Naive thymus-derived CD4-positive, alpha-beta T cell (primary cell): ENCODE measurements around the gene ABCA6. TPM values are rescaled to one million over a fixed set of nuclear protein-coding genes. Genes with fewer than 3 reads are reported as not detected.

Experiments
- ATAC-seq: fragments of 150-1000 bp; cut with Tn5 transposase; 2 replicates; pipeline ENCODE4 v1.10.0; 2021; ENCODE audit warnings: mild to moderate bottlenecking, moderate library complexity
- CTCF ChIA-PET: fragments of 350-600 bp; sonication (Branson Sonifier 250); formaldehyde crosslinking; loops from one replicate; lab custom pipeline; 2021; ENCODE audit warnings: antibody characterized with exemption; lab: Charles Lee
- POLR2A ChIA-PET: fragments of 350-600 bp; sonication (Branson Sonifier 250); formaldehyde crosslinking; loops from one replicate; lab custom pipeline; 2021; ENCODE audit warnings: antibody characterized with exemption, inconsistent platforms; lab: Charles Lee
- DNase-seq, 9 donors: peaks; one replicate each; pipeline versions ENCODE4 v3.0.0 to v3.0.0-alpha.2; 2020 to 2022; ENCODE audit warnings: mixed read lengths in 1 of 9
- H3K27ac ChIP-seq: one replicate; pipeline ENCODE4 v1.7.0; 2013; ENCODE audit warnings: mild to moderate bottlenecking, low read depth, low read length, moderate library complexity
- H3K27me3 ChIP-seq, 2 donors: one replicate each; pipeline ENCODE4 v1.7.0; 2013; ENCODE audit warnings: low read length in 2 of 2, mild to moderate bottlenecking in 2 of 2, moderate library complexity in 2 of 2; ENCODE audit not compliant: control insufficient read depth in 2 of 2, insufficient read depth in 2 of 2
- H3K36me3 ChIP-seq, 3 experiments: 1 replicate in 2 of 3; 2 replicates in 1 of 3; pipeline ENCODE4 v1.7.0; 2013; ENCODE audit warnings: low read length in 3 of 3, mild to moderate bottlenecking in 3 of 3, moderate library complexity in 1 of 3; ENCODE audit not compliant: insufficient read depth in 3 of 3, control insufficient read depth in 2 of 3
- H3K4me1 ChIP-seq, 2 donors: one replicate each; pipeline ENCODE4 v1.7.0; 2013; ENCODE audit warnings: low read length in 2 of 2, mild to moderate bottlenecking in 2 of 2, moderate library complexity in 1 of 2; ENCODE audit not compliant: control insufficient read depth in 2 of 2, insufficient read depth in 2 of 2
- H3K4me3 ChIP-seq: 2 replicates; pipeline ENCODE4 v1.7.0; 2013; ENCODE audit warnings: mild to moderate bottlenecking, low read length
- H3K9me3 ChIP-seq, 3 experiments: 1 replicate in 2 of 3; 2 replicates in 1 of 3; pipeline ENCODE4 v1.7.0; 2013; ENCODE audit warnings: low read length in 3 of 3; ENCODE audit not compliant: control insufficient read depth in 2 of 3
- H3K27ac Mint-ChIP-seq, 9 donors: one replicate each; pipeline ENCODE4 v1.8.0; 2020 to 2022; ENCODE audit warnings: mixed read lengths in 9 of 9, mild to moderate bottlenecking in 8 of 9, moderate library complexity in 5 of 9, inconsistent platforms in 2 of 9
- H3K27me3 Mint-ChIP-seq, 5 donors: one replicate each; pipeline ENCODE4 v1.8.0; 2021 to 2022; ENCODE audit warnings: mixed read lengths in 5 of 5, mild to moderate bottlenecking in 1 of 5
- H3K36me3 Mint-ChIP-seq, 5 donors: one replicate each; pipeline ENCODE4 v1.8.0; 2020 to 2022; ENCODE audit warnings: mixed read lengths in 5 of 5, mild to moderate bottlenecking in 3 of 5, inconsistent platforms in 1 of 5
- H3K4me1 Mint-ChIP-seq, 7 donors: one replicate each; pipeline ENCODE4 v1.8.0; 2020 to 2022; ENCODE audit warnings: mixed read lengths in 7 of 7, mild to moderate bottlenecking in 3 of 7, inconsistent platforms in 1 of 7
- H3K4me3 Mint-ChIP-seq, 10 donors: one replicate each; pipeline ENCODE4 v1.8.0; 2020 to 2022; ENCODE audit warnings: mild to moderate bottlenecking in 10 of 10, mixed read lengths in 10 of 10, moderate library complexity in 6 of 10, inconsistent platforms in 2 of 10
- H3K9me3 Mint-ChIP-seq, 11 donors: one replicate each; pipeline ENCODE4 v1.8.0; 2020 to 2022; ENCODE audit warnings: mixed read lengths in 11 of 11, mild to moderate bottlenecking in 4 of 11, inconsistent platforms in 1 of 11, moderate library complexity in 1 of 11
- intact Hi-C, 2 donors: fragments of 100-400 bp; cut with micrococcal nuclease; formaldehyde crosslinking; loops; one replicate each; pipeline ENCODE4 v1.15.1; 2023
- polyA plus RNA-seq, 2 donors: library from polyadenylated mRNA; unstranded; fragments of 300-500 nt; fragmentation: Illumina TruSeq; gene quantifications; one replicate each; pipeline ENCODE4 v1.2.3, GENCODE V29; 2021
- total RNA-seq, 6 experiments: library from RNA in 5 of 6; stranded (reverse) in 5 of 6; gene quantifications; 1 replicate in 5 of 6; 2 replicates in 1 of 6; pipeline ENCODE4 v1.2.3 and lab custom pipeline; 2021 to 2026

ABCA6 gene
- total and polyA plus RNA-seq, 7 experiments from 2014 or later, result 0.24 to 1.1 (median 0.93) TPM; not detected in 2

- CTCF ChIA-PET, result no interaction called here
- no peak overlapping the region for H3K4me3 ChIP-seq
- peaks cover 0 to 2% (median 0%) of the 10 kb centered on the region in 5 donors for H3K27me3 Mint-ChIP-seq
- H3K27me3 ChIP-seq, result no peaks in the 10 kb centered on the region
- ATAC-seq, result no peak
- intact Hi-C loops, result no loop called here
- no peak for DNase-seq
- no peaks in the 10 kb centered on the region for H3K4me1 ChIP-seq
- no peak overlapping the region for H3K27ac ChIP-seq
- H3K9me3 Mint-ChIP-seq, result no peaks in the 10 kb centered on the region
- no peak overlapping the region for H3K27ac Mint-ChIP-seq
- no peak overlapping the region for H3K4me3 Mint-ChIP-seq
- H3K36me3 Mint-ChIP-seq, result peaks cover 0 to 12% (median 0%) of the 10 kb centered on the region in 5 donors
- no peaks in the 10 kb centered on the region for H3K9me3 ChIP-seq
- peaks cover 0 to 1% (median 0%) of the 10 kb centered on the region in 7 donors for H3K4me1 Mint-ChIP-seq
- POLR2A ChIA-PET, result no interaction called here
- H3K36me3 ChIP-seq, result no peaks in the 10 kb centered on the region
These were observed 19.6 kb downstream of the ABCA6 start for GRCh38 chr17:69122065-69122464.

GRCh38 chr17:69117855-69118784 lies 23.6 kb downstream of the ABCA6 start:
- no peak overlapping the region for H3K4me3 Mint-ChIP-seq
- POLR2A ChIA-PET, result no interaction called here
- Histone ChIP-seq H3K27ac (no peak overlapping the region), H3K36me3 (no peaks in the 10 kb centered on the region), H3K4me1 (no peaks in the 10 kb centered on the region), H3K27me3 (no peaks in the 10 kb centered on the region), H3K9me3 (no peaks in the 10 kb centered on the region), H3K4me3 (no peak overlapping the region)
- CTCF ChIA-PET, result no interaction called here
- DNase-seq, result no peak
- H3K9me3 Mint-ChIP-seq, result no peaks in the 10 kb centered on the region
- peaks cover 0 to 2% (median 0%) of the 10 kb centered on the region in 5 donors for H3K27me3 Mint-ChIP-seq
- intact Hi-C loops, result no loop called here
- no peak overlapping the region for H3K27ac Mint-ChIP-seq
- ATAC-seq, result no peak
- H3K36me3 Mint-ChIP-seq, result peaks cover 0 to 11% (median 0%) of the 10 kb centered on the region in 5 donors
- H3K4me1 Mint-ChIP-seq, result peaks cover 0 to 1% (median 0%) of the 10 kb centered on the region in 7 donors

- POLR2A ChIA-PET, result no interaction called here
- DNase-seq, result no peak
- peaks cover 0 to 7% (median 0%) of the 10 kb centered on the region in 5 donors for H3K36me3 Mint-ChIP-seq
- CTCF ChIA-PET, result no interaction called here
- H3K4me3 Mint-ChIP-seq, result no peak overlapping the region
- H3K9me3 ChIP-seq, result no peaks in the 10 kb centered on the region
- H3K27ac Mint-ChIP-seq, result no peak overlapping the region
- no peaks in the 10 kb centered on the region for H3K27me3 ChIP-seq
- no peak for ATAC-seq
- H3K4me1 ChIP-seq, result no peaks in the 10 kb centered on the region
- no peaks in the 10 kb centered on the region for H3K9me3 Mint-ChIP-seq
- no peak overlapping the region for H3K27ac ChIP-seq
- H3K36me3 ChIP-seq, result no peaks in the 10 kb centered on the region
- peaks cover 0 to 2% (median 0%) of the 10 kb centered on the region in 7 donors for H3K4me1 Mint-ChIP-seq
- intact Hi-C loops, result no loop called here
- no peak overlapping the region for H3K4me3 ChIP-seq
- H3K27me3 Mint-ChIP-seq, result no peaks in the 10 kb centered on the region
These were observed 29.9 kb downstream of the ABCA6 start for GRCh38 chr17:69111794-69112193.

GRCh38 chr17:69105907-69106730 lies 35.6 kb downstream of the ABCA6 start:
- H3K4me3 Mint-ChIP-seq, result no peak overlapping the region
- POLR2A ChIA-PET, result no interaction called here
- H3K4me1 Mint-ChIP-seq, result no peaks in the 10 kb centered on the region
- Histone ChIP-seq H3K36me3 (no peaks in the 10 kb centered on the region), H3K27ac (no peak overlapping the region), H3K9me3 (no peaks in the 10 kb centered on the region), H3K4me3 (no peak overlapping the region), H3K4me1 (no peaks in the 10 kb centered on the region), H3K27me3 (no peaks in the 10 kb centered on the region)
- intact Hi-C loops, result no loop called here
- no peak overlapping the region for H3K27ac Mint-ChIP-seq
- no peaks in the 10 kb centered on the region for H3K9me3 Mint-ChIP-seq
- CTCF ChIA-PET, result no interaction called here
- H3K27me3 Mint-ChIP-seq, result peaks cover 0 to 4% (median 0%) of the 10 kb centered on the region in 5 donors
- ATAC-seq (no peak), DNase-seq (no peak)
- H3K36me3 Mint-ChIP-seq, result peaks cover 0 to 4% (median 0%) of the 10 kb centered on the region in 5 donors

GRCh38 chr17:69103557-69104233 lies 38.0 kb downstream of the ABCA6 start:
- Histone ChIP-seq H3K9me3 (no peaks in the 10 kb centered on the region), H3K4me3 (no peak overlapping the region), H3K36me3 (no peaks in the 10 kb centered on the region), H3K27ac (no peak overlapping the region), H3K4me1 (no peaks in the 10 kb centered on the region), H3K27me3 (no peaks in the 10 kb centered on the region)
- no peak for ATAC-seq
- Mint-ChIP-seq H3K9me3 (no peaks in the 10 kb centered on the region), H3K27ac (no peak overlapping the region), H3K4me1 (no peaks in the 10 kb centered on the region), H3K36me3 (peaks cover 0 to 4% (median 0%) of the 10 kb centered on the region in 5 donors), H3K27me3 (peaks cover 0 to 4% (median 0%) of the 10 kb centered on the region in 5 donors), H3K4me3 (no peak overlapping the region)
- ChIA-PET CTCF (no interaction called here), POLR2A (no interaction called here)
- no peak for DNase-seq
- intact Hi-C loops, result no loop called here

GRCh38 chr17:69098625-69099024 lies 43.1 kb downstream of the ABCA6 start:
- Mint-ChIP-seq H3K27ac (no peak overlapping the region), H3K9me3 (no peaks in the 10 kb centered on the region), H3K36me3 (no peaks in the 10 kb centered on the region), H3K4me1 (peaks cover 0 to 4% (median 0%) of the 10 kb centered on the region in 7 donors), H3K27me3 (peaks cover 0 to 10% (median under 1%) of the 10 kb centered on the region in 5 donors), H3K4me3 (no peak overlapping the region)
- no peak overlapping the region for H3K27ac ChIP-seq
- POLR2A ChIA-PET, result no interaction called here
- intact Hi-C loops, result no loop called here
- ATAC-seq (no peak), DNase-seq (no peak)
- H3K4me1 ChIP-seq, result no peaks in the 10 kb centered on the region
- H3K9me3 ChIP-seq, result no peaks in the 10 kb centered on the region
- no peak overlapping the region for H3K4me3 ChIP-seq
- H3K27me3 ChIP-seq, result no peaks in the 10 kb centered on the region
- no peaks in the 10 kb centered on the region for H3K36me3 ChIP-seq
- CTCF ChIA-PET, result no interaction called here
